Stomach (tissue), 4 donors: Measurements from ENCODE around the gene MUC21.

Experiments used
- CTCF ChIP-seq, 7 experiments: fragments of 450-650 bp in 4 of 7; fragments of 200-600 bp in 3 of 7; sonication (generic) in 3 of 7; IDR thresholded peaks; one replicate each; pipeline ENCODE4 v1.5.1; 2016 to 2019; ENCODE audit warnings: antibody characterized with exemption in 7 of 7, control low read depth in 2 of 7, mild to moderate bottlenecking in 1 of 7
- POLR2A ChIP-seq, 4 donors: fragments of 450-650 bp; IDR thresholded peaks; one replicate each; pipeline ENCODE4 v1.6.1; 2016; ENCODE audit warnings: antibody characterized with exemption in 4 of 4, control low read depth in 2 of 4, mild to moderate bottlenecking in 1 of 4, moderate library complexity in 1 of 4

DNA sequence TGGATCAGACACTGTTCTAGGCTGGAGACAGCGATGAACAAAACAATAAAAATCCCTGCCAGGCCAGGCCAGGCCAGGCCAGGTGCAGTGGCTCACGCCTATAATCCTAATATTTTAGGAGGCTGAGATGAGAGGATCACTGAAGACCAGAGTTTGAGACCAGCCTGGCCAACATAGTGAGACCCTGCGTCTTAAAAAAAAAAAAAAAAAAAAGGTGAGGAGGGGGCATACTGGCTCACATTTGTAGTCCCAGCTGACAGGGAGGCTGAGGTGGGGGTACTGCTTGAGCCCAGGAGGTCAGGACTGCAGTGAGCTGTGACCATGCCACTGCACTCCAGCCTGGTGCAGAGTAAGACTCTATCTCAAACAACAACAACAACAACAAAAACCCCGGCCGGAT, 38.2 kb upstream of the MUC21 start:
- TF ChIP-seq CTCF (IDR thresholded peaks at IDR 0.05) (no peak), POLR2A (IDR thresholded peaks at IDR 0.05) (no peak)
